Endodermal cell (in vitro differentiated cells): Measurements from ENCODE around the gene GPHA2. TPM values are rescaled to one million over a fixed set of nuclear protein-coding genes. Genes with fewer than 3 reads are reported as not detected.

Experiments used
- DNase-seq: peaks from one replicate; pipeline ENCODE4 v3.0.0-alpha.2; 2017
- H3K27ac ChIP-seq: 2 replicates; pipeline ENCODE4 v1.5.1; 2013; ENCODE audit warnings: mild to moderate bottlenecking, low read depth, low read length, moderate library complexity
- H3K27me3 ChIP-seq: 2 replicates; pipeline ENCODE4 v1.6.1; 2013; ENCODE audit warnings: mild to moderate bottlenecking, low read length, moderate library complexity; ENCODE audit not compliant: insufficient read depth, control insufficient read depth, poor library complexity, severe bottlenecking
- H3K36me3 ChIP-seq: 2 replicates; pipeline ENCODE4 v1.7.0; 2013; ENCODE audit warnings: mild to moderate bottlenecking, low read length, moderate library complexity; ENCODE audit not compliant: control insufficient read depth, insufficient read depth
- H3K4me1 ChIP-seq: one replicate; pipeline ENCODE4 v1.7.0; 2013; ENCODE audit warnings: low read length; ENCODE audit not compliant: control insufficient read depth, insufficient read depth
- H3K4me3 ChIP-seq: 2 replicates; pipeline ENCODE4 v1.5.1; 2013; ENCODE audit warnings: mild to moderate bottlenecking, low read length, moderate library complexity
- H3K9ac ChIP-seq: 2 replicates; pipeline ENCODE4 v1.6.1; 2013; ENCODE audit warnings: mild to moderate bottlenecking, low read length, moderate library complexity; ENCODE audit not compliant: poor library complexity, severe bottlenecking; ENCODE audit errors: extremely low read depth
- H3K9me3 ChIP-seq: 2 replicates; pipeline ENCODE4 v1.6.1; 2013; ENCODE audit warnings: mild to moderate bottlenecking, low read length, moderate library complexity; ENCODE audit not compliant: control insufficient read depth
- H3K27ac Mint-ChIP-seq: 2 replicates; pipeline ENCODE4 v1.8.0; 2020; ENCODE audit warnings: mixed read lengths
- H3K27me3 Mint-ChIP-seq: 2 replicates; pipeline ENCODE4 v1.8.0; 2021; ENCODE audit warnings: mild to moderate bottlenecking, mixed read lengths; ENCODE audit not compliant: insufficient read depth
- H3K36me3 Mint-ChIP-seq: 2 replicates; pipeline ENCODE4 v1.8.0; 2020; ENCODE audit warnings: low read depth, mixed read lengths
- H3K4me1 Mint-ChIP-seq: 2 replicates; pipeline ENCODE4 v1.8.0; 2020; ENCODE audit warnings: mixed read lengths
- H3K4me3 Mint-ChIP-seq: 2 replicates; pipeline ENCODE4 v1.8.0; 2020; ENCODE audit warnings: mild to moderate bottlenecking, moderate library complexity, mixed read lengths
- H3K9me3 Mint-ChIP-seq: 2 replicates; pipeline ENCODE4 v1.8.0; 2020; ENCODE audit warnings: mild to moderate bottlenecking, mixed read lengths
- WGBS, 2 experiments: methylation state at CpG; one replicate each; pipeline versions ENCODE4 v1.1.5 to v1.1.7; 2013; ENCODE audit warnings: missing lambda C conversion rate in 2 of 2, mixed read lengths in 1 of 2; ENCODE audit not compliant: insufficient coverage in 1 of 2, insufficient read length in 1 of 2; 5-methylcytosine and 5-hydroxymethylcytosine counted together
- total RNA-seq, 2 donors: library from RNA; stranded (reverse); fragmentation: NEBNext Ultra II Directional in 1 of 2; extraction: Animal tissue kit (Norgen Biotek cat#: 25700) in 1 of 2; gene quantifications; 2 replicates in 1 of 2; 3 replicates in 1 of 2; pipeline ENCODE4 v1.2.1, GENCODE V29; 2021
- TF ChIP-seq, protein P1 (sequence below): fragments of 200-600 bp; sonication (generic); conservative IDR thresholded peaks from 2 replicates; pipeline ENCODE4 v1.5.0; 2021; ENCODE audit warnings: antibody characterized with exemption, mild to moderate bottlenecking

GPHA2 gene
- total RNA-seq, 2 donors from 2014 or later: 0.77 TPM; not detected in 1

DNA sequence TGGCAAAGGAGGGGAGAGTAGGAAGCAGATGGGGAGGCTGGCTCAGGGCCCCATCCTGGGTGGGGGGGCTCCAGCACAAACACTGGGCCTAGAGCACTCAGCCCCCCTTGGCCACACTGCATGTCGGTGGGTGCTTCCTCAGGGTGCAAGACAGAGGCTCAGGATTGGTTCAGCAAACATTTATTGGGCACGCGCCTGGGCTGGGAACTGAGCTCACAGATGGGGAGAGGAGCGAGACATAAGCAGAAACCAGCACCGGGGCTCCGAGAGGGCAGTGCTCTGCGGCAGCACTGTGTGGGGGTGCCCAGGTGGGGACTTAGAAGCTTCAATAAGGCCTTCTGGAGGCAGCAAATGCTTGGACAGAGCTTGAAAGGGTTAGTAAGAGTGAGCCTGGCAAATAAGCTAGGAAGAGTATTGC is 45.2 kb downstream of the GPHA2 start:
- no peak for DNase-seq
- Mint-ChIP-seq H3K27ac (no peak overlapping the region), H3K9me3 (no peaks in the 10 kb centered on the region), H3K4me3 (no peak overlapping the region), H3K4me1 (peaks cover 24% of the 10 kb centered on the region), H3K36me3 (peaks cover 2% of the 10 kb centered on the region), H3K27me3 (no peaks in the 10 kb centered on the region)
- H3K4me1 ChIP-seq: peaks cover 18% of the 10 kb centered on the region
- no peaks in the 10 kb centered on the region for H3K27me3 ChIP-seq
- H3K36me3 ChIP-seq: no peaks in the 10 kb centered on the region
- H3K27ac ChIP-seq: no peak overlapping the region
- WGBS, 2 experiments: 94 to 96% methylated on average over 4 to 7 of the region's 7 CpGs
- H3K4me3 ChIP-seq: no peak overlapping the region
- H3K9ac ChIP-seq: no peak overlapping the region
- H3K9me3 ChIP-seq: no peaks in the 10 kb centered on the region
- TF ChIP-seq, protein P1, sequence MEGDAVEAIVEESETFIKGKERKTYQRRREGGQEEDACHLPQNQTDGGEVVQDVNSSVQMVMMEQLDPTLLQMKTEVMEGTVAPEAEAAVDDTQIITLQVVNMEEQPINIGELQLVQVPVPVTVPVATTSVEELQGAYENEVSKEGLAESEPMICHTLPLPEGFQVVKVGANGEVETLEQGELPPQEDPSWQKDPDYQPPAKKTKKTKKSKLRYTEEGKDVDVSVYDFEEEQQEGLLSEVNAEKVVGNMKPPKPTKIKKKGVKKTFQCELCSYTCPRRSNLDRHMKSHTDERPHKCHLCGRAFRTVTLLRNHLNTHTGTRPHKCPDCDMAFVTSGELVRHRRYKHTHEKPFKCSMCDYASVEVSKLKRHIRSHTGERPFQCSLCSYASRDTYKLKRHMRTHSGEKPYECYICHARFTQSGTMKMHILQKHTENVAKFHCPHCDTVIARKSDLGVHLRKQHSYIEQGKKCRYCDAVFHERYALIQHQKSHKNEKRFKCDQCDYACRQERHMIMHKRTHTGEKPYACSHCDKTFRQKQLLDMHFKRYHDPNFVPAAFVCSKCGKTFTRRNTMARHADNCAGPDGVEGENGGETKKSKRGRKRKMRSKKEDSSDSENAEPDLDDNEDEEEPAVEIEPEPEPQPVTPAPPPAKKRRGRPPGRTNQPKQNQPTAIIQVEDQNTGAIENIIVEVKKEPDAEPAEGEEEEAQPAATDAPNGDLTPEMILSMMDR: no peak

DNA sequence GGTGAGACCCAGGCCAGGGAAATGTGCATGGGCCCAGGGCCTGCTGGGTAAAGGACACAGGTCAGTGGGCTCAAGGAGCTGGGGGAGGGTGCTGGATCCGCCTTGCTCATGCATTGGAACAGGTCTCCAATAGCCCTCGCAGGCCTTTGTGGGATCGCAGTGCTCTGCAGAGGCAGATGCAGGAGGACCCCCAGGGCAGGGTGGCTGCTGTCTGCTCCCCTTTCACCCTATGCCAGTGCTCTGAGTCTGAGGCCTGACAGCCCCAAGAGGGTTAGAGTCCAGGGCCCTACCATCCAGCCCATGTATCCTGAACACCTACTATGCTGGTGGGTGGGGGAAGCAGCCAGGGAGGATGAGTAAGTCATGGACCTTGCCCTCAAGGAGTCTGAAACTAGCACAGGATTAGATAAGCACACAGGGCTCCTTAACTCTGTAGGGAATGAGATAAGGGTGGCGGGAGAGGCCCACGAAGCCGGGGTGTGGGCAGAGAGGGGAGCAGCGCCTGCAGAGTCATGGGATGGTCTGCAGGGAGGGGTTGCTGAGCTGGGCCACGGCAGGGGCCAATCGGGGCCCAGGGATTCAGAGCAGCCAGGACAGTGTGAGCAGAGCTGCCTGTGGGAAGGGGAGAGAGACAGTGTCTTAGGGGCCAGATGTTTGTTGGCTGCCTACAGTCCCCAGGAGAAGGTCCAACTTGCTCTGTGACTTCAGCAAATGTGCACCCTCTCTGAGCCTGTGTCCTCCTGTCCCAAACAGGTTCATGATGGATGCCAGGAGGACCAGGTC is 46.8 kb downstream of the GPHA2 start:
- no peaks in the 10 kb centered on the region for H3K9me3 Mint-ChIP-seq

GRCh38 chr11:64888406-64888728 is 47.3 kb downstream of the GPHA2 start:
- Histone ChIP-seq H3K36me3 (no peaks in the 10 kb centered on the region), H3K27me3 (no peaks in the 10 kb centered on the region), H3K4me1 (peaks cover 10% of the 10 kb centered on the region), H3K27ac (peak overlapping the region; percentile 51), H3K9me3 (no peaks in the 10 kb centered on the region), H3K9ac (no peak overlapping the region), H3K4me3 (no peak overlapping the region)
- Mint-ChIP-seq H3K9me3 (no peaks in the 10 kb centered on the region), H3K4me1 (peaks cover 24% of the 10 kb centered on the region), H3K27me3 (peaks cover 5% of the 10 kb centered on the region), H3K4me3 (peak overlapping the region; percentile 28), H3K27ac (peak overlapping the region; percentile 56), H3K36me3 (no peaks in the 10 kb centered on the region)
- TF ChIP-seq, protein P1: no peak
- no peak for DNase-seq
- WGBS, 2 experiments: 75 to 79% methylated on average over 2 to 8 of the region's 8 CpGs

More for the DNA sequence above, 46.8 kb downstream of the GPHA2 start:
- Mint-ChIP-seq H3K27ac (peak overlapping the region; percentile 84), H3K27me3 (peaks cover 3% of the 10 kb centered on the region), H3K4me1 (peaks cover 24% of the 10 kb centered on the region), H3K4me3 (peak overlapping the region; percentile 13), H3K36me3 (no peaks in the 10 kb centered on the region)
- no peak overlapping the region for H3K9ac ChIP-seq
- 63 to 82% methylated on average over 6 to 9 of the region's 9 CpGs for WGBS, 2 experiments
- DNase-seq: peak; percentile 72
- no peaks in the 10 kb centered on the region for H3K36me3 ChIP-seq
- H3K4me1 ChIP-seq: peaks cover 15% of the 10 kb centered on the region
- no peaks in the 10 kb centered on the region for H3K9me3 ChIP-seq
- H3K4me3 ChIP-seq: no peak overlapping the region
- H3K27ac ChIP-seq: no peak overlapping the region
- H3K27me3 ChIP-seq: no peaks in the 10 kb centered on the region
- TF ChIP-seq, protein P1: no peak
